SK-N-MC (cell line): ENCODE results near the gene FXYD2.

Experiments used
- DNase-seq: peaks from one replicate; pipeline ENCODE4 v3.0.0-alpha.2; 2011; ENCODE audit warnings: low read depth, low spot score
- H3K27ac ChIP-seq: fragments of 200-600 bp; sonication (generic); 2 replicates; pipeline ENCODE4 v1.5.1; 2016; ENCODE audit warnings: mixed run types
- H3K36me3 ChIP-seq: fragments of 200-600 bp; sonication (generic); 2 replicates; pipeline ENCODE4 v1.6.1; 2017; ENCODE audit warnings: antibody characterized with exemption, low read length, mixed read lengths; ENCODE audit not compliant: insufficient read depth
- H3K4me3 ChIP-seq: fragments of 200-600 bp; sonication (generic); 2 replicates; pipeline ENCODE4 v1.5.1; 2016
- H3K9ac ChIP-seq: fragments of 200-600 bp; sonication (generic); 2 replicates; pipeline ENCODE4 v1.8.0; 2017; ENCODE audit warnings: mixed run types, mixed read lengths; ENCODE audit not compliant: insufficient read length
- H3K9me3 ChIP-seq: fragments of 200-600 bp; sonication (generic); 2 replicates; pipeline ENCODE4 v1.6.1; 2017; ENCODE audit warnings: low read depth, mild to moderate bottlenecking, antibody characterized with exemption, low read length, moderate library complexity, mixed read lengths
- EZH2 ChIP-seq: fragments of 200-600 bp; sonication (generic); IDR thresholded peaks from one replicate; pipeline ENCODE4 v1.6.1; 2017; ENCODE audit warnings: antibody characterized with exemption
- FOXP2 ChIP-seq: optimal IDR thresholded peaks from 2 replicates; pipeline ENCODE3; 2011; ENCODE audit warnings: mild to moderate bottlenecking, moderate library complexity; ENCODE audit not compliant: insufficient read depth; ENCODE audit errors: extremely low read length, control extremely low read depth
- POLR2AphosphoS5 ChIP-seq: IDR thresholded peaks from 2 replicates; pipeline ENCODE4 v1.6.1; 2012; ENCODE audit warnings: mild to moderate bottlenecking, low read depth, low read length, borderline replicate concordance

The FXYD2 gene

GRCh38 chr11:117824571-117825537, at the start of gene FXYD2:
TSS of gene FXYD2 (minus strand) at chr11:117824744. CDS start at chr11:117824678, 66 bp downstream.
- Histone ChIP-seq H3K9ac (no peak within 1 kb of the TSS), H3K36me3 (no peaks in the 10 kb centered on the region), H3K4me3 (no peak within 1 kb of the TSS), H3K9me3 (no peaks in the 10 kb centered on the region), H3K27ac (no peak within 1 kb of the TSS)
- TF ChIP-seq EZH2 (no peak), FOXP2 (no peak), POLR2AphosphoS5 (no peak)
- no peak for DNase-seq

GRCh38 chr11:117873828-117874125, 49.2 kb upstream of the FXYD2 start:
- no peak overlapping the region for H3K4me3 ChIP-seq
- no peak for TF ChIP-seq FOXP2
- TF ChIP-seq EZH2, result no peak
- no peak for TF ChIP-seq POLR2AphosphoS5

GRCh38 chr11:117872975-117873827, 48.7 kb upstream of the FXYD2 start:
- Histone ChIP-seq H3K36me3 (no peaks in the 10 kb centered on the region), H3K9me3 (no peaks in the 10 kb centered on the region), H3K27ac (no peak overlapping the region), H3K4me3 (no peak overlapping the region), H3K9ac (no peak overlapping the region)
- DNase-seq, result no peak
- TF ChIP-seq POLR2AphosphoS5 (no peak), FOXP2 (no peak), EZH2 (no peak)

More at GRCh38 chr11:117873828-117874125, 49.2 kb upstream of the FXYD2 start:
- DNase-seq, result no peak
- Histone ChIP-seq H3K9me3 (no peaks in the 10 kb centered on the region), H3K9ac (no peak overlapping the region), H3K27ac (no peak overlapping the region), H3K36me3 (no peaks in the 10 kb centered on the region)

GRCh38 chr11:117872420-117872961, 47.9 kb upstream of the FXYD2 start:
- no peak for DNase-seq
- Histone ChIP-seq H3K36me3 (no peaks in the 10 kb centered on the region), H3K9ac (no peak overlapping the region), H3K9me3 (no peaks in the 10 kb centered on the region), H3K27ac (no peak overlapping the region), H3K4me3 (no peak overlapping the region)
- no peak for TF ChIP-seq FOXP2
- no peak for TF ChIP-seq EZH2
- TF ChIP-seq POLR2AphosphoS5, result no peak

GRCh38 chr11:117871784-117872183, 47.2 kb upstream of the FXYD2 start:
- Histone ChIP-seq H3K27ac (no peak overlapping the region), H3K36me3 (no peaks in the 10 kb centered on the region), H3K9me3 (no peaks in the 10 kb centered on the region), H3K9ac (no peak overlapping the region), H3K4me3 (no peak overlapping the region)
- no peak for TF ChIP-seq EZH2
- DNase-seq, result no peak

- no peak overlapping the region for H3K9ac ChIP-seq
- H3K4me3 ChIP-seq, result no peak overlapping the region
- H3K9me3 ChIP-seq, result no peaks in the 10 kb centered on the region
- DNase-seq, result no peak
- H3K27ac ChIP-seq, result no peak overlapping the region
- no peak for TF ChIP-seq POLR2AphosphoS5
- no peak for TF ChIP-seq FOXP2
- no peak for TF ChIP-seq EZH2
- no peaks in the 10 kb centered on the region for H3K36me3 ChIP-seq
These were observed 46.6 kb upstream of the FXYD2 start for GRCh38 chr11:117871160-117871559.

- no peaks in the 10 kb centered on the region for H3K9me3 ChIP-seq
- no peak overlapping the region for H3K4me3 ChIP-seq
- no peak overlapping the region for H3K9ac ChIP-seq
- no peak overlapping the region for H3K27ac ChIP-seq
- H3K36me3 ChIP-seq, result no peaks in the 10 kb centered on the region
- DNase-seq, result no peak
- TF ChIP-seq FOXP2, result no peak
- TF ChIP-seq POLR2AphosphoS5, result no peak
- no peak for TF ChIP-seq EZH2
These were observed 45.8 kb upstream of the FXYD2 start for GRCh38 chr11:117870103-117870952.

- DNase-seq, result no peak
- Histone ChIP-seq H3K4me3 (no peak overlapping the region), H3K36me3 (no peaks in the 10 kb centered on the region), H3K9ac (no peak overlapping the region), H3K27ac (no peak overlapping the region), H3K9me3 (no peaks in the 10 kb centered on the region)
- TF ChIP-seq FOXP2 (no peak), POLR2AphosphoS5 (no peak), EZH2 (no peak)
These were observed 45.1 kb upstream of the FXYD2 start for GRCh38 chr11:117869604-117870003.
